GM23338 (cell line): ENCODE data around the gene CXADR.

Source experiments
- CTCF ChIP-seq, 2 experiments: fragments of 200-600 bp in 1 of 2; sonication (generic) in 1 of 2; conservative IDR thresholded peaks; 2 replicates each; pipeline versions ENCODE4 v1.5.1 to v1.6.1; 2016 to 2017; ENCODE audit warnings: antibody characterized with exemption in 2 of 2, low read depth in 2 of 2, mild to moderate bottlenecking in 2 of 2, moderate library complexity in 1 of 2
- EZH2 ChIP-seq: fragments of 200-600 bp; sonication (generic); IDR thresholded peaks from one replicate; pipeline ENCODE4 v1.8.0; 2017; ENCODE audit warnings: antibody characterized with exemption, mild to moderate bottlenecking, low read depth; ENCODE audit not compliant: unreplicated experiment
- POLR2AphosphoS5 ChIP-seq: IDR thresholded peaks from 2 replicates; pipeline ENCODE4 v1.6.1; 2016; ENCODE audit warnings: antibody characterized with exemption, low read depth

GRCh38 chr21:17611414-17612022 lies 98.7 kb downstream of the CXADR start:
- TF ChIP-seq CTCF (conservative IDR thresholded peaks at IDR 0.05; ENCODE audit: low read depth in 2 of 2) (no peak), EZH2 (no peak), POLR2AphosphoS5 (0 out of 2 replicates have a peak, but pooled peaks have one; percentile 21)
